ENCODE measurements around the gene CPED1.

- no peak for TF ChIP-seq CTCF (IDR thresholded peaks at IDR 0.05)
- no peak for TF ChIP-seq POLR2A (IDR thresholded peaks at IDR 0.05)
Observed at GRCh38 chr7:121344093-121344492, 355.6 kb downstream of the CPED1 start.
